HG03097 (cell line): Measurements from ENCODE around the gene MTR.

Source experiments
- ATAC-seq: cut with Tn5 transposase; IDR thresholded peaks from one replicate; pipeline ENCODE4 v1.9.1; 2021; ENCODE audit not compliant: unreplicated experiment, low FRiP score

Gene MTR

DNA sequence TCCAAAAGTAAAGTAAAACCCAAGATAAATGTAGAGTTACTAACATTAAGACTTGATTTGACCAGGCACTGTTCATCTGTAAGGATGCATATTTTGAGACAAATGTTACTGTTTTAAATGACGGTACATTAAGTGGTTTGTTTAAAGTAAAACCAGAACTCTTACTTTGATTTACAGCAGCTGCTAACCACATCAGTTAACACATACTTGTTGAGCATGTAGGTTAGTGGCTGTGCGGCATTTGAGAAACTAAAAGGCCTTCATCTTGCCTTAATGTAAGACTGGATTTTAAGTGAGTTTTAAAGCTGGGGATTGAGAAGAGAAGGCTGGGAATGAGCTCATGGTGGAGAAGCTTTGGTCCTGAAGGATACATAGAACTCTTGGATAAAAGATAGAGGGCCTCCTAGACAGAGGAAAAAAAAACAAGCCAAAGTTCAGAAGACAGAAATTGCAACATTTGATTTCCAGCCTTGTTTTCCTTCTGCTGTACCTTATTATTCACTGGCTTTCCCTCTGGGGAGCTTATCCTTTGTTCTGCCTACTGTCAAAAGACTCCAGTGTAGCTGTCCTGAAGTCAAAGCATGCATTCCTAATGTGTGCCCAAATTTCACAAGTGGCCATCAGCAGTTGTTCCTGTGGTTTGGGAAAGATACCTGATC, 66.6 kb downstream of the MTR start:
- no peak for ATAC-seq

DNA sequence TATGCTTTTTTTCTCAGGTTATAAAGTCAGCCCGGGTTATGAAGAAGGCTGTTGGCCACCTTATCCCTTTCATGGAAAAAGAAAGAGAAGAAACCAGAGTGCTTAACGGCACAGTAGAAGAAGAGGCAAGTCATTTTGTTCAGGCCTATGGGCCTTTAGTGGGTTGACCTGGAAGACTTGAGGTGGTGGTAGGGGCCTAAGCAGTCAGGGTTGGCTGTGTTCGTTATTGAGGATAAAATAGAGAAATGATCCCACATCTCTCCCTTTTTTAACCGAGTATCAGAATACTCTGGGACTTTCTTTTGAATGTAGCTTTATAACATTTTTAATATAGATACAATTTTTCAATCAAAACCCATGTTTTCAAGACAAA, 67.1 kb downstream of the MTR start:
- no peak for ATAC-seq

DNA sequence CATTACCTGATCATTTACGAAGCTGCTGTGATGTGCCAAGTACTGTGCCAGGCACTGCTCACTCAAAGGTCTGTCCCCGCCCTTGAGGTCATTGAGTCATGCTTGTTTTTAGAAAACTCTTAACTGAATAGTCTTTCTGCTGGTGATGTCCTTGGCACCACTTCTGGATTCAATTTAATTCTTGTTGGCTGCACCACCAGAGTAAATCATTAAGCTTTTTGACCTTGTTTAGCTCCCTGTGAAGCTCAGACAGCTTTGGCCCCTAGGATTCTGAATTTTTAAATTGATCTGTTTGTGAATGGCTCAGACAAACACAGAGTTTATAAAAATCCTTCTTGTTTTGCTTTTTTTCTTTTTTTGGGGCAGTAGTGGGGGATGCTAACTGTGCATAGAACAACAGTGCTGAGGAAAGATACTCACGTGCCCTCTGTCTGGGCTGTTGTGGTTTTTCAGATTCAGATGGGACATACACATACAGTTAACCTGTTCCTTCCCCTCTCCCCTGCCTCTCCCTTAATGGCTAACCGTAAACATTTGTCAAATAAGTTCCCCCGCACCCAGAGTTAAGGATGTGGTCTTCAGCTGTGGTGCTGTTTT, 67.6 kb downstream of the MTR start:
- ATAC-seq, result no peak

DNA sequence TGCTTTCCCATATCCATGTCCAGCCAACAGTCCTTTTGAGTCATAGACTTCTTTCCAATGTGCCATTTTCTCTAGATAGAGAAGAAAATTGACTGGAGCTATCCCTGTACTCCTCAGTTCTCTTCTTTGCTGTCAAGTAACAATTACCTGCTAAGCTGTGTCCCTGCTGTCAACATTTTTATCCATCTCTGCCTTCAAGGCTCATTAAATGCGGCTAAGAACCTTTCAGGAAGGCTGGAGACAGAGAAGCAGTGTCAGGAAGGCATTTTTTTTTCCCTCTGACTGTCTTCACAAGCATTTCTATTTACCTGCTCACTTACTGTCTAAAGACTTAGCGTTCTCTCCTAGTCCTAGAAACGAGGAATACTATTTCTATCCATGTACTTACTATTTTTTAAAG, 69.1 kb downstream of the MTR start:
- no peak for ATAC-seq

DNA sequence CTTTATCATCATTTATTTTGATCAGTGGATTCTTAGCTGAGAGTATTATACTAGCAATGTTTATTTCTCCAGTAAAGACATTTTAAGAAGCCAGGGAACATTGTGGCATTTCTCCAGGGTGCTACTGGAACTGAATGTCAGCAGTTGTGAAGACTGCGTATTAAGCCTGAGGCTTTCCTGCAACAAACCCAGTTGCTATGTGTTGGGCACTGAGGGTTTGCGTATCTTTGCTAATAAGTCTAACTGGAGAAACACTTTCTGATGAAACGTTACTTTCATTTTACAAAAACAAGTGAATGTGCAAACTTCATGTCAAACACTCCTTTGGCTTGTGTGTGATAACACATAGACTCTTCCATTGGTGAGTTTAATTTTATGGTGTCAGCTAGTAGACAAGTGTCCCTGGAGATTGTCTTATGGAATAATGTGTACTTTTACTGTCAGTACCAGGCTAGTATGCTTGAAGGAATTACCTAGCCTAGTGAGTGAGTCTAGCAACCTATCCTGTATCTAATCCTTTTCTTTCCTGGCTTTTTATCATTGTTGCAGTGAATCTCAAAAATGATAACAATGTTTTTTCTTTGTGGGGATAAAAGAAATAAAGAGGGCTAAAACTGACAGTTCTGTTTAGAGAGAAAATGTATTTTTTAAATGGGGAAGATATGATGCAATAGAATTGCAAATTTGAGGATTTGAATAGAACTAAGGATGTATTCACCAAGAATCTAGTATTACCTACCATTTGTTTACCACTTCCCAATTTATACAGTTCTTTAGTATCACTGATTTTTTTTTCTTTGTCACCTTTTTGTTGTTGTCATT, 70.1 kb downstream of the MTR start:
- ATAC-seq, result no peak

DNA sequence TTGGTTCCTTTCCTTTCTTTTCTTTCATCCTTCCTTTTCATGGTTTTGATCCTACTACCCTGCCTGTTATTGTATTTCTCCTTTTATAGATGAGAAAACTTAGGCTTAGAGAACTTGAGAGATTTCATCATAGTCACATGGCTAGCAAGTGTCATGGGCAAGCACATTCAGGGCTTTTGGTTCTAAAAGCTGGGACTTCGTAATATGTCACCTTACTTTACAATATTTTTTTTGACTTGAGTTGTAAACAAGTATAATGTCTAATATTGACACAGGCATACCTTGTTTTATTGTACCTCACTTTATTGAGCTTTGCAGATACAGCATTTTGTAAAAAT, 70.7 kb downstream of the MTR start:
- ATAC-seq, result no peak

DNA sequence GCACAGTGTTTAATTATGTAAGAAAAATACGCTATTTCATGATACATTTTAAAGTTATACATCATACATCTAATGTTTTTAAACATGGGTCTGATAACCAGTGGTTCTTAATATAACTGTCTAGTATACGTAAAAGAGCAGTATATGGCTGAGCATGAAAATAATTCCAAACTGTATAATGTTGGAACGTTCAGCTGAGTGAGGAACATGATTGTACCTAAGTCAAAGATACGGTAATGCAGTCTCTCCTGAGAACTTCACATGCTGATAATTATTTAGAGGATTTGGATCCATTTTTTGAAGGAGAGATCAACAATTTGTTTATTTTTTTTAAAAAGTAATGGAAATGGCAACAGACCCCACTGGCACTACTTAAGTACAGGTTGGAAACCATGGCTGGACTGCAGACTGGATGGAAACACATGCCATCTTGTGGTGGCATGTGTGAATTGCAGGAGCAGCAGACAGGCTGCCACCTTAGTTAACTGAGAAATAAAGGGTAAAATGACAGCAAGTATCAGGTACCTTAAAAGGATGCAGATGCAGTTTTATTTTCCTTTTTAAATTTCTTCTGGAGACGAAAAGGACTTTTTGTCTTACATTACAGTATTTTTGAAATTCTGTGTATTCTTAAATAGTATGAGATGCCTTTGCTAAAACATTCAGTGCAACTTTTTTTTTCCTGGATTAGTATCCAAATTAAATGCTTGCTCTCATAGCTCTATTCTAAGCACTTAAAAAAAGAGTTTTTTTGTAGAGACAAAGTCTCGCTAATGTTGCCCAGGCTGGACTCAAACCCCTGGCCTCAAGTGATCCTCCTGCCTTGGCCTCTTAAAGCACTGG, 73.8 kb downstream of the MTR start:
- no peak for ATAC-seq

DNA sequence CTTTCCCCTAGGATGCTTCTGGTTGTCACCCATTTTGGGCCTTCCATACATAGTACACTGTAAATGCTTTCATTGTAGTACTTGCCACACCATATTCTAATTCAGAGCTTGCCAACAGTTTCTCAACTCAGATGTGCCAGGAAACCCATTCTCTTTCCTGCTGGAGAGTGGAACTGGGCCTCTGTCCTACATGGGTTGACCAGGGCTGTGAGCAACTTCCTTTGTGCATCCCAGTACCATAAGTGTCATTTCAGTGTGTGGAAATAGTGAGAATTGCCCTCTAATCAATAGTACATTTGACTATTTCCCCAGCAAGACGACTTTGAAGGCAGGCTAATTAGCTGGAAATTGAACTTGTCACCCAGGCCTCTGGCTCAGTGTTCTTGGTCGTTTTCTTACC, 74.8 kb downstream of the MTR start:
- no peak for ATAC-seq

DNA sequence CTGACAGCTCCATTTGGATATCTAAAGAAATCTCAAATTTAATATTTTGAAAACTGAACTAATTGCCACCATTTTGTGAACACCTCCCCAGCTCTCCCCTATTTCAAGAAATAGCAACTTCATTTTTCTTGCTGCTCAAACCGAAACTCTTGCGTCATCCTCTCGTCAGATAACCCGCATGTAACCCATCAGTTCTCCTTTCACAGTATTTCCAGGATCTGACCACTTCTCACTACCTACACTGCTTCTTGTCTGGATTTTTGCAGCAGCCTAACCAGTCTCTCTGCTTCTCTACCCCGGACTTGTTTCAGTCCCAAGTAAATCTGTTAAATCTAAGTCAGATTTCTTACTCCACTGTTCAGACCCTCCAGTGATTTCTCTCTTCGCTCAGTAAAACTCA, 75.6 kb downstream of the MTR start:
- ATAC-seq, result no peak

DNA sequence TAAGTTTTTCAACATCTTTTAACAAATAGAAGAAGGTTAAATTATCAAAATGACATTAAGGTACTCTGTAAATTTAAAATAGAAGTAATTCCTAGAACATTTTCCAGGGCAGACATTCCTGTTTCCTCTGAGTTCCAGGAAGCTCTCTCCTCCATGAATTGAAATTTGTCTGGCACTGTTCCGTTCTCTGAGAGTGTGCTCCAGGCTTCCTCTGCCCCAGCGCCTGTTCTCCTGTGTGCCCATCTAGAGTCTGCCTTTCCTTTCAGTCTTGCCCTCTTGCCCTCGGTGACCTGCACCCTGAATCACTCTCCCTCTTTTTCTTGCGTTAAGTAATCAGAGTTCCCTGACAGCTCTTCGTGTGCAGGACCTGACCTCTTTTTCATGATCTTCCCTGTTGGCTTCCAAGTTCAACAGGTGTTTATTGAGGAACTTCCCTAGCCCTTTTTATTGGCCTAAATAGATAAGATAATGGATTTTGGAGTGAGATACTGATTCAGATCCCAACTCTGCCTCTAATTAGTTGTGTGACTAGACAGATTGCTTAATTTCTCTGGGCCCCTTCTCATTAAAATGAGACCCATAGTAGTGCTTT, 77.1 kb downstream of the MTR start:
- no peak for ATAC-seq

DNA sequence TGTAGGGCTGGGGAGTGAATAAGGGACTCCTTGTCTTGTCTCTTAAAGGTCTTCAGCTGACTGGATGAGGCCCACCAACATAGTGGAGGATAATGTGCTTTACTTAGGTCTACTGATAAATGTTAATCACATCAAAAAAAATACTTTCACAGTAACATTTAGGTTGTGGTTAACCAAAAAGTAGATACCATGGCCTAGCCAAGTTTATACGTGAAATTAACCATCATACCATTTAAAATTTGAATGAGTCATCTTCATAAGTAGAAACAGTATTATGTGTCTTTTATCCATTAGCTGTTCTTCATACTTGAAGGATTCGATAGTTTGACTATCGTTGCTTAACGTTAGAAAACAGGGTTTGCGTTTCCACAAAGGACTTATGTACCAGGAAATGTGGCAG, 80.9 kb downstream of the MTR start:
- ATAC-seq, result no peak

DNA sequence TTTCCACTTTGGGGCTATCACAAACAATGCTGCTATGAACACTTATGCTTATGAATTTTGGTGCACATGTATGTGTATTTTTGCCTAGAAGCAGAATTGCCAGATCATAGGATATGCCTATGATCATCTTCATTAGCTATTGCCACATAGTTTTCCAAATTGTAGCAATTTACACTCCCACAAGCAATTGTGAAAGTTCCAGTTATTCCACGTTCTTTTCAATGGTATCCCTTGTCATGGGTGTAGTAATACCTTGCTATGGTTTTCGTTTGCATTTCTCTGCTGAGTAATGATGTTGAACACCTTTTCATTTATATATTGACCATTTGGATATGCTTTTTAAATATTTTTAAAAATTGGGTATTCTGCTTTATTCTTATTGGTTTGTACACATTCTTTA, 82.6 kb downstream of the MTR start:
- ATAC-seq, result no peak

DNA sequence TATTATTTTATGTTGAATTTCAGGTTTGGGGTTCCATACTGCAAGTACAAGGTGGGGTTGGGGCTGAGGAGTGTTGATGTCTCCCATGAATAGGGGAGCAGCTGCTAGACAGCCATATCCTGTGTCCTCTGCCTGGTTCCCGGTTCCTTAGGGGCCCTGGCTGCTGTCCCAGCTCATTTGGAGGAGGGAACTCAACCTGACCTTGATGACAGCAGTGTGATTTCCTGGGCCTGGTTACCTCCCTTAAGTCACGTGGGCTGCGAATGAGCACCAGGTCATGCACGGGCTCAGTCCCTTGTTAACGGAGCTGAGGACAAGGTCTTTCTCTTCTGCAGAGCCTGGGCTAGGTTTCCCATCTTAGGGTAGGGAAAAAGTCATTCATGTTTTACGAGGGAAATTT, 85.1 kb downstream of the MTR start:
- ATAC-seq, result no peak

DNA sequence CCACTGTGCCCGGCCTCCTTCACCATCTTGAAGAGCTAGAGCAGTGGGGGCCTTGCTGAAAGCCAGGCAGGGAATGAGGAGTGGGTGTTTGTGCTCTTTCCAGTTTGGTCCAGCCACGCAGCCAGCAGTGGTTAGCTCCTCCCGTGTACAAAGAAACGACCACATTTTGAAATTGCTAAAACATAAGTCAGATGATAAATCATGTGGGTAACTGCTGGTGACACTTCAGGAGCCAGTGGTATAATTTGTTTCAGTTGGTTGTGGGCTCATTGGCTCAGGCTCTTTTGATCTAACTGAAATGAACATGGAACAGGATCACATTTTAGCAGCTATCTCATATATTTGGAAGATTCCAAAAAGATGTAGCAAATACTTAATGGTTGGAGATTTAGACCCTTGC, 87.6 kb downstream of the MTR start:
- no peak for ATAC-seq

DNA sequence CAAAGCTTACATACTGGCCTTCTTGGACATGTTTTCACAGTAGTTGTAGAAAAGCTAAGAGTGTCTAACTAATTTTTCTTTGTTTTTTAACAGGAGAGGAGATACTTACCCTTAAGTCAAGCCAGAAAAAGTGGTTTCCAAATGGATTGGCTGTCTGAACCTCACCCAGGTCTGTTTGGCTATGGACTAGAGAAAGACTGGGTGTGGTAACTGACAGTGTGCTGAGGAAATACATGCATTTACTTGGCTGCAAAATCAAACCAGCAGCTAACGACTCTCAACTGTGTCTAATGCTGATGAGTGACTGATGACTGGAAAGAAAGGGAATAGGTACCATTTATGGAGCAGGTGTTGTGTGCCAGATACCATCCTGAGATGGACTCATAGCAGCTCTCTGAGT, 91.1 kb downstream of the MTR start:
- ATAC-seq, result no peak

DNA sequence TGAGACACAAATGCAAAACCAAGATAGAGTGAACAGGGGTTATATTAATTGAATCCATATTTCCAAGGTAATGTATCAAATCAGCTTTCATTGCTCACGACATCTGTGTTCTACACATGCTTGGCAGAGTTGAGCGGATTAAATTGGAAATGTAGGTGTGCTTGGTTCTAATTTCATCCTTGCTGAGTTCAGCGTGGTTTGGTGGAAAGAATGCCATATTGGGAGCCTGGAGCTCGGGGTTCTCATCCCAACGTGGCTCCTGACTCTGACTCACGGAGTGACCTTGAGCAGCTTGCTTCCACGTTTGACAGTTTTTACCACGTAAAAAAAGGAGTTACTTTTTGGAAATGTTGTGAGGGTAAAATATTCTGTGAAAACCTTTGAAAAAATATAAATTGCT, 92.0 kb downstream of the MTR start:
- no peak for ATAC-seq

DNA sequence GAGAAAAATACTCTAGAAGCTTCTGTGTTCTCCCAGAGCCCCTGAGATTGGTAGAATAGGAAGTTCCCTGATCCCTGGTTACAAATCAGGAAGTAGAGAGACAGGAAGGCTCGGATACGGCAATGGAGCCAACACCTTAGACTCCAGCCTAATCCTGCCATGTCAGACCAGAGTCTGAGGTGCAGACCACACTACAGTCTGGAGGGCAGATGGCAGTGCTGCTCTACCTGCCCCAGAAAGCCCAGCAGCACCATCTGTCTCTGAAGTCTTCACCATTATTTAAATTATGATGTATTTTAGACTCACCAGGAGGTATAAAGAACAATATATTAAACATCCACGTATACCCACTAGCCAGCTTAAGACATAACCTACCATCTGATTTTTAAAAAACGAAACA, 93.0 kb downstream of the MTR start:
- ATAC-seq, result no peak

DNA sequence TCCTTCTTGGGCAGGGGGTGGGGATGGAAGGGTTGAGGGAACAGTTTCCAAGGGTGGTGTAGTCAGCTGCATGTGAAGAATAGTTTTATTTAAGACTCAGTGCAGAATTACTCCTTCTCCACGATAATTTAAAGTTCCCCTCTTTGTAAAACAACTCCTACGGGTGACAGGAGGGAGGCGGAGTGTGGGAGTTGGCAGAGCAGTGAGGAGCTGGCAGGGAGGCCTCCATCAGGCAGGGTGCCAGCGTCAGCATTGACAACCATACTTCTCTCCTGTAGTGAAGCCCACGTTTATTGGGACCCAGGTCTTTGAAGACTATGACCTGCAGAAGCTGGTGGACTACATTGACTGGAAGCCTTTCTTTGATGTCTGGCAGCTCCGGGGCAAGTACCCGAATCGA, 93.8 kb downstream of the MTR start:
- ATAC-seq, result no peak

DNA sequence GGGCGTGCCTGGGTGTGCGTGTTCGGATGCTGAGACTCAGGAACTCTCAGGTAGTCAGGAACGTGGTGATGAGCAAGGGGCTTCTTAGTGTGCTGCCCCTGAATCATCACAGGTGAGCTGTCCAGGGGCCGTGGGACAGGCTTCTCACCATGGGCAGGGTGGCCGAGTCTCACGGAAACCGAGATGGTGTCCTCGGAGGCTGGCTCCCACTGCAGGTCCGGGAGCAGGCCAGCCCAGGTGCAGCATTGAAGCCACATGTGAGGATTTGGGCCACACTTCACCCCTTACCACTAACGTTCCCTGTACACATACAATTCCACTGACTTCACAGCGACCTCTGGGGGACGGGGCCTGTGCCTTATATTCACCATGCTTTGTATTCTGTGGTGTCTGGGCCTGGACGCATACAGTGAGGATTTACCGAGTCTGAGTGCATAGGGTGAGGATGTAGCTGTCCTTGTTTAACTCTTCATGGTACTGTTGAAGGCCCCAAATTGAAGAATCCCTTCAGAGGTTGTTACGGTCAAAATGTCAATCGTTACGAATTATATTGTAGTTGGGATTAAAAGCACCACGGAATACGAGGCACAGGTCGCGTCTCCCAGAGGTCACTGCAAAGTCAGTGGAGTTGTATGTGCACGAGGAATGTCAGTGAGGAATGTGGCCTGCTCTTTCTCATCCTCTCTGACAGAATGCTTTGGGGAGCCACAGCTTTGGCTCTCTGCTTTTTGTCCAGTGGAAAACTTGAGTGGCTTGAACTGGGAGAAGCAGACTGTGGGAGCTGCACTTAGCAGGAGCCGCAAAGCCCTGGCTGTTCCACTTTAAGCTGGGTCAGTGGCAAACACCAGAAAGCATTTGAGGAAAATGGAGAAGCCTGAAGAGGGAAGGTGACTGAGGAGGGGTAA, 95.3 kb downstream of the MTR start:
- no peak for ATAC-seq
